NCI-H510A (cell line): ENCODE data around the gene KRT81.
"Not testable (repeated sequence)": the region's sequence is repeated elsewhere in the genome, so short reads cannot be mapped to it uniquely, and the experiment has no call there.

Experiments
- DNase-seq: peaks from one replicate; lab custom pipeline; 2025; lab: John Stamatoyannopoulos, UW

KRT81 gene

GRCh38 chr12:52241205-52241842 lies 50.0 kb downstream of the KRT81 start:
- no peak for DNase-seq

GRCh38 chr12:52240247-52240646 lies 51.1 kb downstream of the KRT81 start:
- DNase-seq: not testable (repeated sequence)

- no peak for DNase-seq
Measured at GRCh38 chr12:52239767-52240166, 51.6 kb downstream of the KRT81 start.

GRCh38 chr12:52238916-52239646 lies 52.3 kb downstream of the KRT81 start:
- DNase-seq: no peak

GRCh38 chr12:52238207-52238840 lies 53.0 kb downstream of the KRT81 start:
- no peak for DNase-seq

- DNase-seq: no peak
Measured at GRCh38 chr12:52236386-52237050, 54.8 kb downstream of the KRT81 start.
